Activated CD8-positive, alpha-beta memory T cell treated with anti-CD3 and anti-CD28 coated beads, Interleukin-2, amount 50 U/mL, for 48 hours (primary cell): ENCODE results near the gene ZCCHC12.

Source experiments
- DNase-seq: peaks from one replicate; pipeline ENCODE4 v3.0.0-alpha.2; 2020

Gene ZCCHC12

GRCh38 chrX:118872102-118872566 is 48.5 kb downstream of the ZCCHC12 start:
- no peak for DNase-seq
